AML-193 (cell line): Measurements from ENCODE around the gene LILRA5.
A peak's percentile ranks its signal among the peaks of the same experiment; 100 is the strongest.
"Not testable (repeated sequence)": the region's sequence is repeated elsewhere in the genome, so short reads cannot be mapped to it uniquely, and the experiment has no call there.

Experiments used
- DNase-seq, 2 experiments: peaks; one replicate each; lab custom pipeline; 2025; lab: John Stamatoyannopoulos, UW

LILRA5 gene

DNA sequence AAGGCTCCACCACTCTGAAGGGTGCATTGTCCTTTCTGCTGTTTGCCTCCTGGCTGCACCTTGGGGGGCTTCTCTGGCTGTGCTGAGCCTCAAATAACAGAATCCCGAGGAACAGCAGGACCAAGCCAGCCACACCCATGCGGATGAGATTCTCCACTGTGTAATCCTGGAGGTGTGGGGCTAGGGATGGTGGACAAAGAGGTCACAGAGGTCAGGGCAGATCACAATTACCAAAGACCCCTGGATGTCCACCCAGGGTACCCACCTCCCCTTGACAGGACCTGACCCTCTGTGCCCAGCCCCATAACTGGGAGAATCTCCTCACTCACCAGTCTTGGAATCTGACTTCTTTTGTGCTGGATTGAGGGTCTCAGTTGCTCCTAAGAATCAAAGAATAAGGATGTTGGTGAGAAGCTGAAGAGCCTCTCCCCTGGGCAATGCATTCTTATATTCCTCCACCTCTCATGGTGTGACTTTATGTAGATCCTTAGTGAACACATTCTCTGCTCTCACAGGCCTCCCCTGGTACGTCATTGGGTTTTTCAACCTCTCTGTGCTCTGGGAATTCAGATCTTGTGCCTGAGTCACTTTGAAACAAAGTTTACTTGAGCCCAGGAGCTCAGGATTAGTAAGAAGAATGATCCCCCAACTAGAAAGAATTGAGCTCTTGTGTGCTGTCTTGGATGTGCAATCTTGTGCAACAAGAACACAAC, 20.8 kb upstream of the LILRA5 start:
- no peak for DNase-seq

- no peak for DNase-seq
These were observed 19.2 kb upstream of the LILRA5 start for GRCh38 chr19:54332149-54332548.

DNA sequence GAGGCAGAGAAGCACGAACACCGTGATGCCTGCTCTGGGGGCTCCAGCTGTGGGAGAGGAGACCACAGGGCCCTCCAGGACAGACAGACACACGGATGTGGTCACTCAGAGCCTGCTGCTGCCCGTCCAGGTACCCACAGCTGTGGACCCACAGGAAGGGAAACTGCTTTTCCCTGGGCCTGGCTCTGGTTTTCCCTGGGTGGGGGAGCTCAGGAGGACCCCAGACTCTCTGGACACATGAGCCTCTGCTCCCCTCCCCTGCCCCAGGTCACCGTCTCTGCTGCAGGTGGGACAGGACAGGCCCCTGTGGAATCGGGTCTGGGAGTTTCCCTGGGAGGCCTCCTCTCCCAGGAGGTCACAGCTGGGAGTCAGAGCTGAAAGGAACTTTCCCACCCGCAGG, 18.7 kb upstream of the LILRA5 start:
- no peak for DNase-seq

- no peak for DNase-seq
These were observed 16.7 kb upstream of the LILRA5 start for GRCh38 chr19:54329476-54330165.

- not testable (repeated sequence) for DNase-seq
These were observed 15.8 kb upstream of the LILRA5 start for GRCh38 chr19:54328781-54329180.

DNA sequence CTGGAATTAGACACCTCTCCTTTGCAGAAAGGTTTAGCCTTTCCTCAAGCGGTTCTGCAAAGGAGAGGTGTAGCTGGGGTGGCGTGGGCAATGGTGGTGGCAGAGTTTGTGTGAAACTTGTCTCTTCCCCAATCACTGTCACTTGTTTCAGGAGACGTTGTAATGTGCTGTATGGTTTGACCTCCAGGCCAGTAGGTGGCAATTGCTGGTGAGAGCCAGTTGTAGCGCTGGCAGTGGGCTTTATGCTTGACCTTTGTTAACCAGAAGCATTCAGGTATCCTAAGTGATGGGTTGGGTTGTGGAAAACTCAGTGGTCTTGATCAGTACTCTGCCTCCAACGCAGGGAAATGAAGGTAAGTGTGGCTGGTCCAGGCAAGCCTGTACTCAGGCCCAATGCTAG, 12.7 kb upstream of the LILRA5 start:
- no peak for DNase-seq

- DNase-seq: peak; percentile 55 to 60
These were observed 12.2 kb upstream of the LILRA5 start for GRCh38 chr19:54325194-54325621.

DNA sequence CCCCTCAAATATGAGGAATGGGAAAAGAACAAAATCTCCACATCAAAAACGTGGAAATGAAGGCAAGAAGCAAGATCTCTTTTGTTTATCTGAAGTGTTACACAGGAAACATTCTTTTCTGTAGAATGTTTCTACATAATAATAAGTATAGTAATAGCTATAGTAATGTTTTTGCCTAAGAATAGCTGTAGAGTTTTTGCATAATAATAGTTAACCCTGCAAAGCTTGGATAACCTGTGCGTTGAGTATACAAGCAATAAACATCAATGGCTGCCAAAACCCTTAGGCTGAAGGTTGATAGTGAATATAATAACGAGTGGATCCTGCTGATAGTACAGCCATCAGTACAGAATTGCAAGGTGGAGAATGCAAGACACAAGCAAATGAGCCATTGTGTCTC, 11.1 kb upstream of the LILRA5 start:
- DNase-seq: no peak

DNA sequence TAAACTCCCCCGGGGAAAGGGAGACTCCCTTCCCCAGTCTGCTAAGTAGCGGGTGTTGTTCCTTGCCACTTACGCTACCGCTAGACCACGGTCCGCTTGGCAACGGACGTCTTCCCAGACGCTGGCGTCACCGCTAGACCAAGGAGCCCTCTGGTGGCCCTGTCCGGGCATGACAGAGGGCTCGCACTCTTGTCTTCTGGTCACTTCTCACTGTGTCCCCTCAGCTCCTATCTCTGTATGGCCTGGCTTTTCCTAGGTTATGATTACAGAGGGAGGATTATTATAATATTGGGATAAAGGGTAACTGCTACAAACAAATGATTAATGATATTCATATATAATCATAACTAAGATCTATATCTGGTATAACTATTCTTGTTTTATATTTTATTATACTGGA, 10.0 kb upstream of the LILRA5 start:
- not testable (repeated sequence) for DNase-seq

- DNase-seq: not testable (repeated sequence)
These were observed 9.3 kb upstream of the LILRA5 start for GRCh38 chr19:54322295-54322694.

- no peak for DNase-seq
These were observed 7.1 kb upstream of the LILRA5 start for GRCh38 chr19:54319892-54320670.

- DNase-seq: peak; percentile 55 to 64
These were observed 6.1 kb upstream of the LILRA5 start for GRCh38 chr19:54319049-54319448.

GRCh38 chr19:54317965-54318240, 4.9 kb upstream of the LILRA5 start:
- DNase-seq: no peak

DNA sequence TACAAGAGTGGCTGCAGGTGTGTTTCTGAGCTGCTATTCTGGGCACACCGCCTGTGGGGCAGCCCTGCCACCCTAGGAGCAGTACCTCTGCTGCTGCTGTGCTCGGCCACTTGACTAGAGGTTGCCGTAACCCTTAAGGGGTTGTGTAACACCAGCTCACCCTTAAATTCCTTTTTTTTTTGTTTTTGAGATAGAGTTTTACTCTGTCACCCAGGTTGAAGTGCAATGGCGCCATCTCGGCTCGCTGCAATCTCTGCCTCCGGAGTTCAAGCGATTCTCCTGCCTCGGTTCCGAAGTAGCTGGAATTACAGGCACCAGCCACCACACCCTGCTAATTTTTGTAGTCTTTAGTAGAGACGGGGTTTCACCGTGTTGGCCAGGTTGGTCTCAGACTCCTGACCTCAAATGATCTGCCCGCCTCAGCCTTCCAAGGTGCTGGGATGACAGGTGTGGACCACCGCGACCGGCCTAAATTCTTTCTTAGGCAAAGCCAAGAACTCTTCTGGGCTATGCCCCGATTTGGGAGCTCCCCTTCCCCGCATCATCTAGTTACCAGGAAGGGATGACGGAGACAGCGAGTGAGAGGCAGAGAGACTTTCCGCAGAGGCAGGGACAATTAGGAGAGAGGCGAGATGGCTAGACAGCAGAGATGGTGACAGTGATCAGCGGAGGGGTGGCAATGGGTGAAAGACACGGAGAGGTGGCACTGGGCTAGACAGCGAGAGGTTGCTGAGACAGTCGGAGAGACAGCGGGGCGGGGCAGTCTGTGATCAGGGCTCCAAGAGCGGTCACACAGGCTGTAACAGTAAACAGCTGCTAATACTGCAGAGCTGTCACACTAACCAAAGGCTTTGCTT, 4.4 kb upstream of the LILRA5 start:
- peak; percentile 48 to 58 for DNase-seq

DNA sequence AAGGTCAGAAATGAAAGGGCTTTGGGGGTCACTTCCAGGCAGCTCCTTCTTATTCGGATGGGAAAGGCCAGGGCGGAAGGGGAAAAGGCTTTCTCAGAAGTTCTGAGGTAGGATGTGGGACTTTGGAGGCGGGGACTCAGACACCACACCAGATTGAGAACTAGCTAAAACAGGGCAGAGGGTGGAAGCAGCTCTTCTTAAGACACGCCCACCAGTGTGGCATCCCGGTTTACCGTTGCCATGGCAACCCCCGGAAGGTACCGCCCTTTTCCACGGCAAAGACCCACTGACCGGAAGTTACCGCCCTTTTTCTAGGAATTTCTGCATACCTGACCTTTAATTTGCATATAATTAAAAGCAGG, 3.8 kb upstream of the LILRA5 start:
- no peak for DNase-seq

DNA sequence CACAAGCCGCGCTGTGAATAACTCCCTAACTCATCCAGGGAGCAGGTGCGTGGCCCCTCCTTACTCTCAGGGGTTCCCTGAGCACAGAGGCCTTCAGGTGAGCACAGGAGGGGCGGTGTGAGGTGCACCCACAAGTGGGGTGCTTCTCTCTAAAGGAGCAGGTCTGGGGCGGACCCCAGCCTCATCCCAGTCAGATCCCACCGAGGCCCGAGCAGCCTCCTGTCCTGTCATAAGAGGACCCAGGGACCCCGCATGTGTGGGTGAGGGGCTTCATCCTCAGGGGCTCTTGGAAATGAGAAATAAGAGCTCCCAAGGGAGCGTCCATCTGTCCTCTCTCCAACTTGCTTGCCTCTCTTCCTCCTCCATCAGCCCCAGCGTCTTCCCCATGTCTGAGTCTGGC, 3.0 kb upstream of the LILRA5 start:
- DNase-seq: no peak

DNA sequence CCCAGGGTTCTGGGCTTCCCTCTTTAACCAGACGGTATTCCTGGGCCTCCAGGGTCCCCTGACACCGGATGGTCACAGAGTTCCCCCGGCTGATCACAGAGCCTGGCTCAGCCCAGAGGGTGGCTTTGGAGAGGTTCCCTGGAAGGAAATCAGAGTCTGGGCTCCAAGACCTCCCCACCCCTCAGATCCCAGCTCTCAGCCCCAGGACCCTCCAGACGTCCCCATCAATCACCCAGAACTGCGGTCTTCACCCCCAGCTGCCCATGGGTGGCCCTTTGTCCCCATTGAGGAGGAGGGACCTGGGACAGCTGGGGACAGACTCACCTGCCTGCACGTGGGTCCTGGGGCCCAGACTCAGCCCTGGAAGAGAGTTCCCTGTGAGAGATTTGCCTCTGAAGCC, 955 bp downstream of the LILRA5 start:
- DNase-seq: no peak

- no peak for DNase-seq
These were observed 1.5 kb downstream of the LILRA5 start for GRCh38 chr19:54311486-54311885.

GRCh38 chr19:54310543-54310942, 2.4 kb downstream of the LILRA5 start:
- no peak for DNase-seq

DNA sequence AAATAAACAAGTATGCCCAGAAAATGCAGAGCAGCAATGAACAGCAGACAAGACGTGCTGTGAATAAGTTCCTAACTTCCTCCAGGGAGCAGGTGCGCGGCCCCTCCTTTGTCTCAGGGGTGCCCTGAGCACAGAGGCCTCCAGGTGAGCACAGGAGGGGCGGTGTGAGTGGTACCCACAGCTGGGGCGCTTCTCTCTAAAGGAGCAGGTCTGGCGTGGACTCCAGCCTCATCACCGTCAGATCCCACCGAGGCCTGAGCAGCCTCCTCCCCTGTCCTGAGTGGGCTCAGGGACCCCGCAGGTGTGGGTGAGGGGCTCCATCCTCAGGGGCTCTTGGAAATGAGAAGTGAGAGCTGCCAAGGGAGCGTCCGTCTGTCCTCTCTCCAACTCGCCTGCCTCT, 3.2 kb downstream of the LILRA5 start:
- DNase-seq: no peak

- DNase-seq: no peak
These were observed 5.5 kb downstream of the LILRA5 start for GRCh38 chr19:54307389-54308020.

- no peak for DNase-seq
These were observed 7.8 kb downstream of the LILRA5 start for GRCh38 chr19:54305141-54305540.
